ENCODE measurements around the gene ROBO4. TPM values are rescaled to one million over a fixed set of nuclear protein-coding genes. Genes with fewer than 3 reads are reported as not detected.

ROBO4 gene
- total and polyA plus RNA-seq, 2 of the 13 experiments (the other 11 are each of a cell fraction or from before 2014, with no cell fraction given) = 0.07 to 1.1 TPM

GRCh38 chr11:124902616-124903015 is 5.0 kb upstream of the ROBO4 start:
- peaks cover 32% of the 10 kb centered on the region for H3K4me1 ChIP-seq (ENCODE audit: insufficient read depth, low read length)
- DNase-seq (ENCODE audit: low spot score) (no peak), FAIRE-seq (no peak), ATAC-seq (no peak)
- TF ChIP-seq MED13 (CRISPR knock-in tag; IDR thresholded peaks at IDR 0.05) = no peak
- TF ChIP-seq, protein P1, sequence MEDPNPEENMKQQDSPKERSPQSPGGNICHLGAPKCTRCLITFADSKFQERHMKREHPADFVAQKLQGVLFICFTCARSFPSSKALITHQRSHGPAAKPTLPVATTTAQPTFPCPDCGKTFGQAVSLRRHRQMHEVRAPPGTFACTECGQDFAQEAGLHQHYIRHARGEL (CRISPR knock-in tag; IDR thresholded peaks at IDR 0.05) = no peak
- no peak for TF ChIP-seq HNF4A (CRISPR knock-in tag; IDR thresholded peaks at IDR 0.05)
- TF ChIP-seq, protein P2, sequence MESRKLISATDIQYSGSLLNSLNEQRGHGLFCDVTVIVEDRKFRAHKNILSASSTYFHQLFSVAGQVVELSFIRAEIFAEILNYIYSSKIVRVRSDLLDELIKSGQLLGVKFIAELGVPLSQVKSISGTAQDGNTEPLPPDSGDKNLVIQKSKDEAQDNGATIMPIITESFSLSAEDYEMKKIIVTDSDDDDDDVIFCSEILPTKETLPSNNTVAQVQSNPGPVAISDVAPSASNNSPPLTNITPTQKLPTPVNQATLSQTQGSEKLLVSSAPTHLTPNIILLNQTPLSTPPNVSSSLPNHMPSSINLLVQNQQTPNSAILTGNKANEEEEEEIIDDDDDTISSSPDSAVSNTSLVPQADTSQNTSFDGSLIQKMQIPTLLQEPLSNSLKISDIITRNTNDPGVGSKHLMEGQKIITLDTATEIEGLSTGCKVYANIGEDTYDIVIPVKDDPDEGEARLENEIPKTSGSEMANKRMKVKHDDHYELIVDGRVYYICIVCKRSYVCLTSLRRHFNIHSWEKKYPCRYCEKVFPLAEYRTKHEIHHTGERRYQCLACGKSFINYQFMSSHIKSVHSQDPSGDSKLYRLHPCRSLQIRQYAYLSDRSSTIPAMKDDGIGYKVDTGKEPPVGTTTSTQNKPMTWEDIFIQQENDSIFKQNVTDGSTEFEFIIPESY (CRISPR knock-in tag; IDR thresholded peaks at IDR 0.05) = no peak
- no peak for TF ChIP-seq ZNF121 (CRISPR knock-in tag; IDR thresholded peaks at IDR 0.05)
- no peak for TF ChIP-seq NR2F1 (CRISPR knock-in tag; IDR thresholded peaks at IDR 0.05)
- no peak for TF ChIP-seq ZEB1 (IDR thresholded peaks at IDR 0.05; ENCODE audit: insufficient replicate concordance, low read depth)
- H3K27ac ChIP-seq (ENCODE audit: extremely low read length, insufficient read depth, low read length) = no peak overlapping the region
- intact Hi-C loops (cut with micrococcal nuclease; ENCODE audit: unreplicated experiment) (loop anchor here (5.0 kb wide), 1 partner anchor 35 kb away; the partner anchor contains the start of gene HEPACAM), in situ Hi-C loops (cut with HindIII; ENCODE audit: extremely low pct_ligation_motif_present, low pct_unique_long_range_greater_than_20kb) (no loop called here)
- H3K36me3 ChIP-seq (replicated peaks in 1 of 2; ENCODE audit: control insufficient read depth in 1 of 2, insufficient read depth in 2 of 2, low read length in 2 of 2) = no peaks in the 10 kb centered on the region
- ChIA-PET POLR2A (no interaction called here), CTCF (ENCODE audit: low intra/inter-chr PET ratio, low total read pairs) (no interaction called here)
- no peaks in the 10 kb centered on the region for H4K20me1 ChIP-seq (ENCODE audit: insufficient read depth, low read length)
- H3K79me2 ChIP-seq (ENCODE audit: insufficient read depth, low read length) = no peaks in the 10 kb centered on the region
- H3K4me2 ChIP-seq (ENCODE audit: low read depth, low read length) = no peak overlapping the region
- H3K9me3 ChIP-seq (ENCODE audit: low read length) = no peaks in the 10 kb centered on the region
- WGBS (ENCODE audit: low lambda C conversion rate) = 73% methylated on average over 1 of the region's 1 CpG
- H3K4me3 ChIP-seq (replicated peaks in 1 of 3; ENCODE audit: insufficient read depth in 1 of 3, low read depth in 2 of 3, low read length in 3 of 3) = no peak overlapping the region
- no peak overlapping the region for H2AFZ ChIP-seq (ENCODE audit: low read length)
- peaks cover 0 to 20% of the 10 kb centered on the region in 2 experiments; a peak in 1 of 5 replicates for H3K27me3 ChIP-seq (ENCODE audit: control insufficient read depth in 1 of 2, insufficient read depth in 2 of 2, low read length in 2 of 2)
- no peak overlapping the region for H3K9ac ChIP-seq (ENCODE audit: insufficient read depth, low read depth, low read length)
- no TSS peak for BruUV-seq (replicated peaks)

Data from HepG2 (cell line).